ENCODE measurements around the gene RPL22. TPM values are rescaled to one million over a fixed set of nuclear protein-coding genes. Genes with fewer than 3 reads are reported as not detected.

The RPL22 gene
- total RNA-seq (2013): 431 TPM
- polyA plus RNA-seq (10 to 100 TPM; 62.6 to 97.2 (median 65.6) TPM), polyA minus RNA-seq (24.0 and 38.4 TPM in 2 replicates), total RNA-seq (17.9 to 92.3 (median 62.0) reads per million in 11 experiments)

DNA sequence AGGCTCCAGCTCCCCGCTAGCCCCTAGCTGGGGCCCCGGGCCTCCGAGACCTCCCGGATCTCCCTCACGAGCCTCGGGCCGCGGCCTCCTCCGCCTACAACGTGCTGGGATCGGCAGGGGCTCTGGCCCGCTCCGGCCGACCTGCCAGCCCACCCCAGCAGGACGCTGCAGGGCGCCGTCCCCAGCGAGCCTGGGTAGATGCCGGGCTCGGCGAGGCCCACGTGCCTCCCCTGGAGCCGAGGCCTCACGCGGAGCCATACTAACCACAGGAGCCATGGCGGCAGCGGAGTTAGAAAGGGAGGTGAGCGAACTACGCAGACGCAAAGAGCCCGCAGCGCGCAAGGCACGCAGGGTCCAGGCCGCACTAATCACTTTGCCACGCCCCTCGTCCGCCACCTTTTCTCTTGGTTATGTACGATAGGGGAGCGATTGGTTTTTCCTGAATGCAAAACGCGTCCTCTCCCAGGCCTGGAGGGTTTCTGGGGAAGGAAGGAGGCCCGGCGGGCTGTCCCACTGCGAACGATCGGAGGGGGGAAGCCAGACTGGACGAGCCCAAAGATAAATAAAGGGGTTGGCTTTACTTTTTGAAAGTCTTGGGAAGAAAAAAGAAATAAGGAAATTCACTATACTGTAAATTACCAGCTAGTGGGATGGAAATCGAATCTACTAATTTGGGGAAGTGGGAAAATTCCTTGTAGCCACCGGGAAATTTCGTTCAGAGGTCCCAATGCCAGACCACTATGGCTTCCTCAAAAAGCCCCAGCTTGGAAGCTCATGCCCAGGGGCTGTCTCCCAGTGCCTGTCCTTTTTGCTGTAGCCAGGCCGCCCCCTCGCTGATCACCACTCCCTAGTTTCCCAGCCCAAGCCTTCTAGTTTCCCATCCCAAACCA, at the start of gene RPL22:
TSS of gene RPL22 (minus strand) at position 298 of the 890 bp plus-strand sequence. CDS start at position 276, 22 bp downstream.
- peak; percentile 92 to 97 (median 97) for DNase-seq
- peak within 1 kb of the TSS; percentile 53 to 80 for H3K27ac ChIP-seq (ENCODE audit: low read depth in 1 of 2, low read length in 2 of 2)
- peaks cover 29% of the 10 kb centered on the region for H3K4me1 Mint-ChIP-seq
- no peaks in the 10 kb centered on the region for H3K9me3 ChIP-seq (replicated peaks in 1 of 2; ENCODE audit: control insufficient read depth in 1 of 2, insufficient read depth in 1 of 2, low read length in 2 of 2)
- H3K27me3 Mint-ChIP-seq (ENCODE audit: low read depth in 3 of 3): peaks cover 10 to 20% (median 16%) of the 10 kb centered on the region in 3 donors
- 2% methylated on average over 41 of the region's 53 CpGs for WGBS (ENCODE audit: insufficient coverage)
- H2AFZ ChIP-seq (ENCODE audit: insufficient read depth, low read depth, low read length, poor library complexity, severe bottlenecking): peak within 1 kb of the TSS; percentile 97
- H3K9me3 Mint-ChIP-seq: peaks cover 0 to 12% (median 4%) of the 10 kb centered on the region in 7 donors
- peaks cover 42% of the 10 kb centered on the region for H4K20me1 ChIP-seq (ENCODE audit: insufficient read depth, low read length)
- peak within 1 kb of the TSS; percentile 99 for H3K4me2 ChIP-seq (replicated peaks; ENCODE audit: extremely low read depth, low read length, poor library complexity, severe bottlenecking)
- H3K36me3 ChIP-seq (replicated peaks in 1 of 2; ENCODE audit: control insufficient read depth in 1 of 2, insufficient read depth in 2 of 2, low read length in 2 of 2): peaks cover 19 to 34% of the 10 kb centered on the region in 2 donors
- TF ChIP-seq, protein P1, sequence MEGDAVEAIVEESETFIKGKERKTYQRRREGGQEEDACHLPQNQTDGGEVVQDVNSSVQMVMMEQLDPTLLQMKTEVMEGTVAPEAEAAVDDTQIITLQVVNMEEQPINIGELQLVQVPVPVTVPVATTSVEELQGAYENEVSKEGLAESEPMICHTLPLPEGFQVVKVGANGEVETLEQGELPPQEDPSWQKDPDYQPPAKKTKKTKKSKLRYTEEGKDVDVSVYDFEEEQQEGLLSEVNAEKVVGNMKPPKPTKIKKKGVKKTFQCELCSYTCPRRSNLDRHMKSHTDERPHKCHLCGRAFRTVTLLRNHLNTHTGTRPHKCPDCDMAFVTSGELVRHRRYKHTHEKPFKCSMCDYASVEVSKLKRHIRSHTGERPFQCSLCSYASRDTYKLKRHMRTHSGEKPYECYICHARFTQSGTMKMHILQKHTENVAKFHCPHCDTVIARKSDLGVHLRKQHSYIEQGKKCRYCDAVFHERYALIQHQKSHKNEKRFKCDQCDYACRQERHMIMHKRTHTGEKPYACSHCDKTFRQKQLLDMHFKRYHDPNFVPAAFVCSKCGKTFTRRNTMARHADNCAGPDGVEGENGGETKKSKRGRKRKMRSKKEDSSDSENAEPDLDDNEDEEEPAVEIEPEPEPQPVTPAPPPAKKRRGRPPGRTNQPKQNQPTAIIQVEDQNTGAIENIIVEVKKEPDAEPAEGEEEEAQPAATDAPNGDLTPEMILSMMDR (IDR thresholded peaks at IDR 0.05): no peak
- peaks cover 20 to 30% of the 10 kb centered on the region in 2 donors for H3K4me1 ChIP-seq (ENCODE audit: control insufficient read depth in 1 of 2, insufficient read depth in 2 of 2, low read length in 2 of 2)
- peaks cover 40% of the 10 kb centered on the region for H3K79me2 ChIP-seq (ENCODE audit: insufficient read depth, low read length)
- peak within 1 kb of the TSS; percentile 76 to 97 (median 95) for H3K4me3 ChIP-seq (replicated peaks in 1 of 3; ENCODE audit: low read depth in 2 of 3, low read length in 3 of 3)
- peak within 1 kb of the TSS; percentile 83 to 88 for H3K4me3 Mint-ChIP-seq
- H3K9ac ChIP-seq (ENCODE audit: insufficient read depth, low read length, poor library complexity, severe bottlenecking): peak within 1 kb of the TSS; percentile 92
- peaks cover 21 to 32% of the 10 kb centered on the region in 2 donors for H3K36me3 Mint-ChIP-seq
- peak within 1 kb of the TSS; percentile 19 to 91 (median 77) for H3K27ac Mint-ChIP-seq
- no peaks in the 10 kb centered on the region for H3K27me3 ChIP-seq (ENCODE audit: control insufficient read depth in 2 of 2, insufficient read depth in 2 of 2, low read length in 2 of 2)
- intact Hi-C loops (cut with micrococcal nuclease): loop anchor here (2.0 to 10.0 kb wide), 3 partner anchors 35 to 207 kb away; partner anchors contain the start of genes ICMT (in 2 of the 2) and NPHP4 (in 1 of the 2)

DNA sequence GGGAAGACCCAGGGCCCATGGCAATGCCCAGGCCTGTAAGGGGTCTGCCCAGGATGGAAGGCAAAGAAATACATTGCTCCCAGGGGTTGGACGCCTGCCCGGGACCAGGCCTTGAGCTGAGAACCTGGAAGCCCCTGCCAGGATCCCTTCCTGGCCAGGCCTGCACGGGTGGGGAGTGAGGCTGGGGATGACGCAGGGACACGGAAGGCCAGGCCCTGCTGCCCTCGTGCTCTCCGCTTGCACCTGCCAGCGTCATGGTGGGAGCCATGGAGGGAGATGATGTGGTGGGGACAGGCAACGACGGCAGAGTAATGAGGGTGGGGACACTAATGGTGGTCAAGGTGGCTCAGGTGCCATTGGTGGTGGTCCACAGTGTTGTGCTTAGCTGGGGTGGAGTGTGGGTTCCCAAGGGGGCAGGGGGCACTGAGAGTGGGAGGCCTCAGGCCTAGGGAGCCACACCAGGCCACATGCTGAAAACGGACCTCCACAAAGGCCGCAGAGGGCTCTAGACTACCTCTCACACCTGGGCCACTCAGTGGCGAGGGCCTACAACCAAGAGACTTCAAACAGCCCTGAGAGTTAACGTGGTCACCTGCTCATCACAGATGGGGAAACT, 48.9 kb upstream of the RPL22 start:
- TF ChIP-seq, protein P1 (IDR thresholded peaks at IDR 0.05): no peak
- peaks cover 0 to 16% of the 10 kb centered on the region in 2 donors for H3K4me1 ChIP-seq (ENCODE audit: control insufficient read depth in 1 of 2, insufficient read depth in 2 of 2, low read length in 2 of 2)

More for the DNA sequence above, 48.9 kb upstream of the RPL22 start:
- Histone ChIP-seq H2AFZ (ENCODE audit: insufficient read depth, low read depth, low read length, poor library complexity, severe bottlenecking) (no peak overlapping the region), H3K9ac (ENCODE audit: insufficient read depth, low read length, poor library complexity, severe bottlenecking) (no peak overlapping the region), H4K20me1 (ENCODE audit: insufficient read depth, low read length) (peaks cover 9% of the 10 kb centered on the region), H3K79me2 (ENCODE audit: insufficient read depth, low read length) (no peaks in the 10 kb centered on the region), H3K36me3 (replicated peaks in 1 of 2; ENCODE audit: control insufficient read depth in 1 of 2, insufficient read depth in 2 of 2, low read length in 2 of 2) (no peaks in the 10 kb centered on the region), H3K27ac (ENCODE audit: low read depth in 1 of 2, low read length in 2 of 2) (no peak overlapping the region), H3K9me3 (replicated peaks in 1 of 2; ENCODE audit: control insufficient read depth in 1 of 2, insufficient read depth in 1 of 2, low read length in 2 of 2) (peaks cover 0 to 10% of the 10 kb centered on the region in 2 donors), H3K4me2 (replicated peaks; ENCODE audit: extremely low read depth, low read length, poor library complexity, severe bottlenecking) (no peak overlapping the region), H3K4me3 (replicated peaks in 1 of 3; ENCODE audit: low read depth in 2 of 3, low read length in 3 of 3) (no peak overlapping the region), H3K27me3 (ENCODE audit: control insufficient read depth in 2 of 2, insufficient read depth in 2 of 2, low read length in 2 of 2) (peaks cover 15 to 67% of the 10 kb centered on the region in 2 donors)
- intact Hi-C loops (cut with micrococcal nuclease): loop anchor here (5.0 to 10.0 kb wide), 6 partner anchors 94 to 229 kb away; no protein-coding TSS in a partner anchor
- peaks cover 0 to 9% (median 3%) of the 10 kb centered on the region in 7 donors for H3K9me3 Mint-ChIP-seq
- WGBS (ENCODE audit: insufficient coverage): 94% methylated on average over 11 of the region's 14 CpGs
- peaks cover 4% of the 10 kb centered on the region for H3K4me1 Mint-ChIP-seq
- no peak overlapping the region for H3K27ac Mint-ChIP-seq
- no peak for DNase-seq
- peaks cover 63 to 83% (median 75%) of the 10 kb centered on the region in 3 donors for H3K27me3 Mint-ChIP-seq (ENCODE audit: low read depth in 3 of 3)
- peaks cover 0 to 2% of the 10 kb centered on the region in 2 donors for H3K36me3 Mint-ChIP-seq
- H3K4me3 Mint-ChIP-seq: peak overlapping the region in 1 of 2 donors; percentile 71
